ENCODE data around the gene HDAC4. TPM values are rescaled to one million over a fixed set of nuclear protein-coding genes. Genes with fewer than 3 reads are reported as not detected.

HDAC4 gene
- total and polyA plus RNA-seq, 2 experiments from 2014 or later, result 8.1 to 41.8 TPM

- TF ChIP-seq ZNF331 (CRISPR knock-in tag; IDR thresholded peaks at IDR 0.05; ENCODE audit: low read depth), result no peak
- TF ChIP-seq EZH2 (IDR thresholded peaks at IDR 0.05; ENCODE audit: low read depth, unreplicated experiment), result no peak
- TF ChIP-seq ETS1 (IDR thresholded peaks at IDR 0.05), result no peak
- no peak for TF ChIP-seq ZNF114 (CRISPR knock-in tag; IDR thresholded peaks at IDR 0.05)
- no peak for TF ChIP-seq NANOG (IDR thresholded peaks at IDR 0.05; ENCODE audit: borderline replicate concordance)
Observed at GRCh38 chr2:239343946-239344856, 56.6 kb downstream of the HDAC4 start (continued).

DNA sequence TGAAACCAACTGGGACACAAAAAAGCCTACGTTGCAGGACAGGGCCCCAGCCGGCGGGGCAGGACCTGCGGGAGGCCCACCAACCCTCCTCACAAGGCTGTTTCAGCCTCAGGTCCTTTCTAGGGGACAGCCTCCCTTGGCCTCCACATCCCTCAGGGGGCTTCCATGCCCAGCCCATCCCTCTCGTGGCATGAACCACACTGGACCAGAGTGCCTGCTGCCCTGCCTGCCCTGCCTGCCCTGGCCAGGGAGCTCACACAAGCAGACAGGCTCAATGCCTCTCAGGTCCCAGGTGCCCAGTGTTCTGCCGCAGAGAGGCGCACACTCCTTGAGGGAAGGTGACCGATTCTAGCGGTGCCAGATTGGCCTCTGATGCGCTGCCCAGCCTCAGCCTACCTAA is 57.4 kb downstream of the HDAC4 start:
- DNase-seq (ENCODE audit: low spot score) (no peak), ATAC-seq (no peak)
- Histone ChIP-seq H3K4me3 (no peak overlapping the region), H4K20me1 (replicated peaks; ENCODE audit: insufficient read depth) (peaks cover 13% of the 10 kb centered on the region; the same call in 1 of the 2 replicates), H3K79me2 (replicated peaks; ENCODE audit: insufficient read depth) (peaks cover 92% of the 10 kb centered on the region), H2AFZ (no peak overlapping the region), H3K36me3 (ENCODE audit: insufficient read depth) (no peaks in the 10 kb centered on the region), H3K9me2 (ENCODE audit: insufficient read depth) (no peaks in the 10 kb centered on the region), H3K27ac (ENCODE audit: low read depth) (no peak overlapping the region), H3K4me2 (no peak overlapping the region), H3K4me1 (ENCODE audit: insufficient read depth) (0 out of 2 replicates have a peak, but pooled peaks cover under 1% of the 10 kb centered on the region), H3F3A (replicated peaks; ENCODE audit: low read depth) (no peaks in the 10 kb centered on the region), H3K27me3 (ENCODE audit: insufficient read depth) (no peaks in the 10 kb centered on the region)
- no peaks in the 10 kb centered on the region for H3K9me3 Mint-ChIP-seq
- no peak overlapping the region for H3K4me3 Mint-ChIP-seq
- TF ChIP-seq ETS1 (IDR thresholded peaks at IDR 0.05) (no peak), CREB1 (CRISPR knock-in tag; IDR thresholded peaks at IDR 0.05; ENCODE audit: low read depth) (no peak), EZH2phosphoT487 (IDR thresholded peaks at IDR 0.05; ENCODE audit: unreplicated experiment) (no peak)
- H3K27ac Mint-ChIP-seq, result no peak overlapping the region
- peaks cover 7% of the 10 kb centered on the region for H3K27me3 Mint-ChIP-seq (ENCODE audit: insufficient read depth, low read depth, poor library complexity)
- H3K4me1 Mint-ChIP-seq, result peaks cover 16% of the 10 kb centered on the region
- H3K36me3 Mint-ChIP-seq (ENCODE audit: low read depth), result peaks cover 11% of the 10 kb centered on the region

- no peaks in the 10 kb centered on the region for H3K36me3 ChIP-seq (ENCODE audit: insufficient read depth)
- peaks cover 12% of the 10 kb centered on the region for H3K27me3 Mint-ChIP-seq (ENCODE audit: insufficient read depth, low read depth, poor library complexity)
- H3F3A ChIP-seq (replicated peaks; ENCODE audit: low read depth), result no peaks in the 10 kb centered on the region
- H3K4me1 Mint-ChIP-seq, result peaks cover 32% of the 10 kb centered on the region
- no peak overlapping the region for H2AFZ ChIP-seq
- peaks cover 12% of the 10 kb centered on the region; the same call in 1 of the 2 replicates for H3K4me1 ChIP-seq (ENCODE audit: insufficient read depth)
- H3K9me2 ChIP-seq (ENCODE audit: insufficient read depth), result no peaks in the 10 kb centered on the region
- H3K27ac ChIP-seq (ENCODE audit: low read depth), result no peak overlapping the region
- no peak overlapping the region for H3K4me3 ChIP-seq
- H3K9me3 Mint-ChIP-seq, result no peaks in the 10 kb centered on the region
- no peak for DNase-seq (ENCODE audit: low spot score)
- H4K20me1 ChIP-seq (replicated peaks; ENCODE audit: insufficient read depth), result peaks cover 20% of the 10 kb centered on the region; the same call in 1 of the 2 replicates
- H3K4me2 ChIP-seq, result no peak overlapping the region
- no peak overlapping the region for H3K4me3 Mint-ChIP-seq
- peaks cover 11% of the 10 kb centered on the region for H3K36me3 Mint-ChIP-seq (ENCODE audit: low read depth)
- H3K79me2 ChIP-seq (replicated peaks; ENCODE audit: insufficient read depth), result peaks cover 96% of the 10 kb centered on the region
- H3K27me3 ChIP-seq (ENCODE audit: insufficient read depth), result no peaks in the 10 kb centered on the region
- H3K27ac Mint-ChIP-seq, result no peak overlapping the region; the same call in 1 of the 2 replicates
- no peak for ATAC-seq
- TF ChIP-seq ZNF331 (CRISPR knock-in tag; IDR thresholded peaks at IDR 0.05; ENCODE audit: low read depth) (no peak), CREB1 (CRISPR knock-in tag; IDR thresholded peaks at IDR 0.05; ENCODE audit: low read depth) (no peak), EZH2 (IDR thresholded peaks at IDR 0.05; ENCODE audit: low read depth, unreplicated experiment) (no peak), NANOG (IDR thresholded peaks at IDR 0.05; ENCODE audit: borderline replicate concordance) (no peak), REST (IDR thresholded peaks at IDR 0.05; ENCODE audit: unreplicated experiment) (no peak), STAT1 (IDR thresholded peaks at IDR 0.05; ENCODE audit: unreplicated experiment) (no peak), ETS1 (IDR thresholded peaks at IDR 0.05) (no peak), EZH2phosphoT487 (IDR thresholded peaks at IDR 0.05; ENCODE audit: unreplicated experiment) (no peak), ZNF114 (CRISPR knock-in tag; IDR thresholded peaks at IDR 0.05) (no peak)
- TF ChIP-seq, protein P1, sequence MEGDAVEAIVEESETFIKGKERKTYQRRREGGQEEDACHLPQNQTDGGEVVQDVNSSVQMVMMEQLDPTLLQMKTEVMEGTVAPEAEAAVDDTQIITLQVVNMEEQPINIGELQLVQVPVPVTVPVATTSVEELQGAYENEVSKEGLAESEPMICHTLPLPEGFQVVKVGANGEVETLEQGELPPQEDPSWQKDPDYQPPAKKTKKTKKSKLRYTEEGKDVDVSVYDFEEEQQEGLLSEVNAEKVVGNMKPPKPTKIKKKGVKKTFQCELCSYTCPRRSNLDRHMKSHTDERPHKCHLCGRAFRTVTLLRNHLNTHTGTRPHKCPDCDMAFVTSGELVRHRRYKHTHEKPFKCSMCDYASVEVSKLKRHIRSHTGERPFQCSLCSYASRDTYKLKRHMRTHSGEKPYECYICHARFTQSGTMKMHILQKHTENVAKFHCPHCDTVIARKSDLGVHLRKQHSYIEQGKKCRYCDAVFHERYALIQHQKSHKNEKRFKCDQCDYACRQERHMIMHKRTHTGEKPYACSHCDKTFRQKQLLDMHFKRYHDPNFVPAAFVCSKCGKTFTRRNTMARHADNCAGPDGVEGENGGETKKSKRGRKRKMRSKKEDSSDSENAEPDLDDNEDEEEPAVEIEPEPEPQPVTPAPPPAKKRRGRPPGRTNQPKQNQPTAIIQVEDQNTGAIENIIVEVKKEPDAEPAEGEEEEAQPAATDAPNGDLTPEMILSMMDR (conservative IDR thresholded peaks at IDR 0.05; ENCODE audit: low read depth in 2 of 2), result no peak
Observed at GRCh38 chr2:239341840-239342239, 59.0 kb downstream of the HDAC4 start.

Data from GM23338 (cell line).